IMR-90 (cell line): Measurements from ENCODE around the gene GRIA4. TPM values are rescaled to one million over a fixed set of nuclear protein-coding genes. Genes with fewer than 3 reads are reported as not detected.

Source experiments
- ATAC-seq: fragments of 200-7000 bp; cut with Tn5 transposase; 2 replicates; pipeline ENCODE4 v1.9.1; 2020; ENCODE audit warnings: low read depth, mild to moderate bottlenecking, moderate library complexity
- BruUV-seq: library from RNA; stranded (reverse); fragments of 400-500 nt; replicated peaks from 2 replicates; lab custom pipeline; 2021; lab: Mats Ljungman, UMichigan
- CTCF ChIA-PET: fragments of 300-600 bp; formaldehyde crosslinking; extraction: SDS; loops from one replicate; lab custom pipeline; 2021; ENCODE audit warnings: antibody characterized with exemption; lab: Yijun Ruan, JAX
- POLR2A ChIA-PET: fragments of 300-600 bp; sonication (Branson Sonifier 250); formaldehyde crosslinking; loops from one replicate; lab custom pipeline; 2022; ENCODE audit warnings: antibody characterized with exemption; ENCODE audit not compliant: unreplicated experiment; lab: Charles Lee
- DNase-seq: peaks from one replicate; pipeline ENCODE4 v3.0.0; 2013
- H2AFZ ChIP-seq: replicated peaks from 2 replicates; pipeline ENCODE3; 2013; ENCODE audit warnings: low read length, mild to moderate bottlenecking; ENCODE audit not compliant: poor library complexity
- H2AK5ac ChIP-seq: 2 replicates; pipeline ENCODE4 v1.6.1; 2013; ENCODE audit warnings: low read depth, low read length, inconsistent platforms
- H2AK9ac ChIP-seq: replicated peaks from 2 replicates; pipeline ENCODE3; 2013; ENCODE audit warnings: mild to moderate bottlenecking, low read depth, low read length, moderate library complexity; ENCODE audit not compliant: poor library complexity
- H2BK120ac ChIP-seq: 2 replicates; pipeline ENCODE4 v1.6.1; 2013; ENCODE audit warnings: low read depth, low read length, inconsistent platforms
- H2BK15ac ChIP-seq: 3 replicates; pipeline ENCODE4 v1.6.1; 2013; ENCODE audit warnings: low read depth, low read length, inconsistent platforms
- H2BK20ac ChIP-seq: 2 replicates; pipeline ENCODE4 v1.6.1; 2013; ENCODE audit warnings: low read depth, mild to moderate bottlenecking, inconsistent platforms, low read length, moderate library complexity
- H2BK5ac ChIP-seq: 2 replicates; pipeline ENCODE4 v1.6.1; 2013; ENCODE audit warnings: mild to moderate bottlenecking, low read depth, low read length, inconsistent platforms; ENCODE audit not compliant: poor library complexity, severe bottlenecking
- H3K14ac ChIP-seq: replicated peaks from 2 replicates; pipeline ENCODE4 v1.6.1; 2013; ENCODE audit warnings: low read depth, low read length, inconsistent platforms
- H3K18ac ChIP-seq: 2 replicates; pipeline ENCODE4 v1.6.1; 2013; ENCODE audit warnings: low read depth, low read length, control low read depth
- H3K23ac ChIP-seq: 2 replicates; pipeline ENCODE4 v1.6.1; 2013; ENCODE audit warnings: low read depth, low read length, inconsistent platforms
- H3K27ac ChIP-seq: 2 replicates; pipeline ENCODE4 v1.5.1; 2013; ENCODE audit warnings: mild to moderate bottlenecking, control low read depth, low read length; ENCODE audit not compliant: insufficient read depth
- H3K27me3 ChIP-seq: 2 replicates; pipeline ENCODE4 v1.6.1; 2013; ENCODE audit warnings: low read length; ENCODE audit not compliant: control insufficient read depth, insufficient read depth
- H3K36me3 ChIP-seq: 2 replicates; pipeline ENCODE4 v1.6.1; 2013; ENCODE audit warnings: low read length, mixed read lengths; ENCODE audit not compliant: control insufficient read depth, insufficient read depth
- H3K4ac ChIP-seq: 2 replicates; pipeline ENCODE4 v1.6.1; 2013; ENCODE audit warnings: low read depth, low read length, inconsistent platforms
- H3K4me1 ChIP-seq: 2 replicates; pipeline ENCODE4 v1.6.1; 2013; ENCODE audit warnings: low read length, mixed read lengths; ENCODE audit not compliant: control insufficient read depth, insufficient read depth
- H3K4me2 ChIP-seq: 2 replicates; pipeline ENCODE4 v1.6.1; 2013; ENCODE audit warnings: low read depth, mild to moderate bottlenecking, control low read depth, low read length, moderate library complexity
- H3K4me3 ChIP-seq: 2 replicates; pipeline ENCODE4 v1.5.1; 2013; ENCODE audit warnings: low read depth, mild to moderate bottlenecking, control low read depth, low read length, moderate library complexity; ENCODE audit not compliant: insufficient read depth
- H3K56ac ChIP-seq: 2 replicates; pipeline ENCODE4 v1.6.1; 2013; ENCODE audit warnings: low read length, inconsistent platforms; ENCODE audit not compliant: insufficient read depth; ENCODE audit errors: extremely low read depth
- H3K79me1 ChIP-seq, 2 experiments: 2 replicates each; pipeline ENCODE4 v1.6.1; 2013; ENCODE audit warnings: low read length in 2 of 2, inconsistent platforms in 1 of 2, low read depth in 1 of 2
- H3K9ac ChIP-seq: 2 replicates; pipeline ENCODE4 v1.6.1; 2013; ENCODE audit warnings: low read depth, low read length, control low read depth
- H3K9me1 ChIP-seq: 2 replicates; pipeline ENCODE4 v1.6.1; 2013; ENCODE audit warnings: low read length, inconsistent platforms; ENCODE audit not compliant: insufficient read depth
- H3K9me3 ChIP-seq: 2 replicates; pipeline ENCODE4 v1.6.1; 2013; ENCODE audit warnings: low read length; ENCODE audit not compliant: control insufficient read depth, insufficient read depth
- H4K20me1 ChIP-seq: 2 replicates; pipeline ENCODE4 v1.6.1; 2013; ENCODE audit warnings: low read length, inconsistent platforms; ENCODE audit not compliant: insufficient read depth
- H4K5ac ChIP-seq: 2 replicates; pipeline ENCODE4 v1.6.1; 2013; ENCODE audit warnings: mild to moderate bottlenecking, low read depth, low read length, control low read depth
- H4K8ac ChIP-seq, 2 experiments: 2 replicates each; pipeline ENCODE4 v1.6.1; 2013; ENCODE audit warnings: low read depth in 2 of 2, low read length in 2 of 2, control low read depth in 1 of 2, inconsistent platforms in 1 of 2
- H4K91ac ChIP-seq: 2 replicates; pipeline ENCODE4 v1.6.1; 2013; ENCODE audit warnings: low read depth, low read length, inconsistent platforms; ENCODE audit not compliant: insufficient read depth
- BHLHE40 ChIP-seq: fragments of 150-350 bp; IDR thresholded peaks from 2 replicates; pipeline ENCODE4 v1.6.1; 2016; ENCODE audit warnings: mild to moderate bottlenecking, low read depth, low read length
- CEBPB ChIP-seq: IDR thresholded peaks from 2 replicates; pipeline ENCODE4 v1.6.1; 2012; ENCODE audit warnings: low read depth, low read length, improper control_type of control experiment
- CHD1 ChIP-seq: IDR thresholded peaks from 2 replicates; pipeline ENCODE4 v1.6.1; 2012; ENCODE audit warnings: low read depth, low read length, improper control_type of control experiment
- CTCF ChIP-seq: conservative IDR thresholded peaks from 2 replicates; pipeline ENCODE4 v1.5.1; 2012; ENCODE audit warnings: mild to moderate bottlenecking, low read depth, low read length, improper control_type of control experiment
- ELK1 ChIP-seq: fragments of 150-350 bp; IDR thresholded peaks from 2 replicates; pipeline ENCODE4 v1.6.1; 2016; ENCODE audit warnings: low read depth, mild to moderate bottlenecking, low read length, moderate library complexity, borderline replicate concordance
- FOS ChIP-seq: fragments of 150-350 bp; IDR thresholded peaks from 2 replicates; pipeline ENCODE4 v1.6.1; 2016; ENCODE audit warnings: low read depth, low read length
- MAFK ChIP-seq: IDR thresholded peaks from 2 replicates; pipeline ENCODE4 v1.6.1; 2012; ENCODE audit warnings: low read depth, low read length, improper control_type of control experiment
- MAZ ChIP-seq: IDR thresholded peaks from 2 replicates; pipeline ENCODE4 v1.6.1; 2012; ENCODE audit warnings: low read depth, mild to moderate bottlenecking, low read length, improper control_type of control experiment, moderate library complexity, borderline replicate concordance
- MXI1 ChIP-seq: IDR thresholded peaks from 2 replicates; pipeline ENCODE4 v1.6.1; 2012; ENCODE audit warnings: low read depth, mild to moderate bottlenecking, low read length, moderate library complexity, borderline replicate concordance
- NFE2L2 ChIP-seq: fragments of 150-350 bp; IDR thresholded peaks from 2 replicates; pipeline ENCODE4 v1.6.1; 2016; ENCODE audit warnings: low read depth, mild to moderate bottlenecking, low read length
- POLR2A ChIP-seq: IDR thresholded peaks from 2 replicates; pipeline ENCODE4 v1.6.1; 2012; ENCODE audit warnings: mild to moderate bottlenecking, low read depth, low read length
- RAD21 ChIP-seq: IDR thresholded peaks from 2 replicates; pipeline ENCODE4 v1.6.1; 2012; ENCODE audit warnings: low read length, improper control_type of control experiment
- RCOR1 ChIP-seq: IDR thresholded peaks from 2 replicates; pipeline ENCODE4 v1.6.1; 2012; ENCODE audit warnings: mild to moderate bottlenecking, low read length, improper control_type of control experiment; ENCODE audit not compliant: insufficient replicate concordance
- RFX5 ChIP-seq: IDR thresholded peaks from 2 replicates; pipeline ENCODE4 v1.8.0; 2012; ENCODE audit warnings: low read depth, mild to moderate bottlenecking, low read length, moderate library complexity
- SMC3 ChIP-seq: fragments of 150-350 bp; IDR thresholded peaks from 2 replicates; pipeline ENCODE4 v1.6.1; 2016; ENCODE audit warnings: low read depth, mild to moderate bottlenecking, antibody characterized with exemption, low read length, moderate library complexity
- WGBS, 2 experiments: methylation state at CpG; one replicate each; pipeline versions ENCODE4 v1.1.5 to v1.1.7; 2013; ENCODE audit warnings: missing lambda C conversion rate in 2 of 2; ENCODE audit not compliant: insufficient read length in 1 of 2; ENCODE audit errors: extremely low coverage in 2 of 2; 5-methylcytosine and 5-hydroxymethylcytosine counted together
- dilution Hi-C: fragments of 300-500 bp; cut with HindIII; formaldehyde crosslinking; loops from one replicate; pipeline ENCODE4 v1.14.3; 2018; ENCODE audit warnings: low sequenced_read_pairs; ENCODE audit not compliant: unreplicated experiment
- in situ Hi-C: fragments of 300-500 bp; cut with MboI; formaldehyde crosslinking; loops from 3 replicates; pipeline ENCODE4 v1.14.3; 2019; ENCODE audit warnings: low sequenced_read_pairs, inconsistent platforms, mixed read lengths
- intact Hi-C: fragments of 100-400 bp; cut with micrococcal nuclease; formaldehyde crosslinking; loops from 2 replicates; pipeline ENCODE4 v1.10.0; 2022
- polyA plus RNA-seq, 3 experiments: library from polyadenylated mRNA; depleted of rRNA; stranded (reverse); fragments of >200 nt; gene quantifications; 2 replicates each; pipeline ENCODE4 v1.2.3, GENCODE V29; 2012; ENCODE audit warnings: low replicate concordance in 1 of 3
- total RNA-seq: library from RNA; depleted of rRNA; stranded (reverse); fragments of >200 nt; gene quantifications from 2 replicates; pipeline ENCODE4 v1.2.3, GENCODE V29; 2012
- TF ChIP-seq, protein P1 (sequence below): fragments of 150-350 bp; IDR thresholded peaks from 2 replicates; pipeline ENCODE4 v1.6.1; 2017; ENCODE audit warnings: mild to moderate bottlenecking, antibody characterized with exemption, low read length, low read depth

The GRIA4 gene
- total and polyA plus RNA-seq, 2 of the 4 experiments (the other 2 are of a cell fraction): 0.36 to 1.0 TPM

- no TSS peak for BruUV-seq
- ChIA-PET POLR2A (no interaction called here), CTCF (interaction anchor here (0.6 kb wide), 1 partner anchor 1719 kb away, joined by 3 read pairs; no protein-coding TSS in a partner anchor)
- no CpG with 5 or more reads among the region's 2 CpGs for WGBS, 2 experiments
- TF ChIP-seq POLR2A: no peak
- no peak for TF ChIP-seq ELK1
- no peak for TF ChIP-seq CEBPB
- TF ChIP-seq FOS: no peak
- no peak for TF ChIP-seq RCOR1
- TF ChIP-seq MAFK: no peak
- no peak for TF ChIP-seq NFE2L2
- TF ChIP-seq RFX5: no peak
- TF ChIP-seq RAD21: no peak
- TF ChIP-seq BHLHE40: no peak
- TF ChIP-seq CTCF: no peak
- TF ChIP-seq, protein P1, sequence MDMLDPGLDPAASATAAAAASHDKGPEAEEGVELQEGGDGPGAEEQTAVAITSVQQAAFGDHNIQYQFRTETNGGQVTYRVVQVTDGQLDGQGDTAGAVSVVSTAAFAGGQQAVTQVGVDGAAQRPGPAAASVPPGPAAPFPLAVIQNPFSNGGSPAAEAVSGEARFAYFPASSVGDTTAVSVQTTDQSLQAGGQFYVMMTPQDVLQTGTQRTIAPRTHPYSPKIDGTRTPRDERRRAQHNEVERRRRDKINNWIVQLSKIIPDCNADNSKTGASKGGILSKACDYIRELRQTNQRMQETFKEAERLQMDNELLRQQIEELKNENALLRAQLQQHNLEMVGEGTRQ: no peak
- TF ChIP-seq MXI1: no peak
- TF ChIP-seq SMC3: no peak
- TF ChIP-seq CHD1: no peak
- no peak for TF ChIP-seq MAZ
- Histone ChIP-seq H2BK15ac (no peak overlapping the region), H3K9ac (no peak overlapping the region), H3K4me1 (peaks cover 2% of the 10 kb centered on the region), H4K91ac (no peak overlapping the region), H4K8ac (no peak overlapping the region), H3K4me2 (no peak overlapping the region), H2AFZ (no peak overlapping the region), H3K27me3 (no peaks in the 10 kb centered on the region), H3K27ac (no peak overlapping the region), H3K9me1 (0 out of 2 replicates have a peak, but pooled peaks cover 3% of the 10 kb centered on the region), H2AK9ac (no peak overlapping the region), H3K4me3 (no peak overlapping the region), H3K18ac (no peak overlapping the region), H3K9me3 (no peaks in the 10 kb centered on the region), H4K5ac (no peak overlapping the region), H2AK5ac (no peak overlapping the region), H4K20me1 (no peaks in the 10 kb centered on the region), H3K79me1 (no peaks in the 10 kb centered on the region), H3K23ac (no peak overlapping the region), H3K36me3 (no peaks in the 10 kb centered on the region), H2BK5ac (no peak overlapping the region), H3K4ac (no peak overlapping the region), H3K56ac (no peak overlapping the region), H2BK20ac (0 out of 2 replicates have a peak overlapping the region, but pooled peaks have one; percentile 18), H3K14ac (no peak overlapping the region), H2BK120ac (peak overlapping the region; percentile 47; the same call in 1 of the 2 replicates)
- intact Hi-C loops (no loop called here), in situ Hi-C loops (no loop called here), dilution Hi-C loops (no loop called here)
- no peak for ATAC-seq
- no peak for DNase-seq
These were observed 297.4 kb downstream of the GRIA4 start for GRCh38 chr11:105907319-105907718.
